GM13977 (cell line): Measurements from ENCODE around the gene ZKSCAN7.
A peak's percentile ranks its signal among the peaks of the same experiment; 100 is the strongest.
"Not testable (repeated sequence)": the region's sequence is repeated elsewhere in the genome, so short reads cannot be mapped to it uniquely, and the experiment has no call there.

ENCODE experiments used
- DNase-seq: peaks from one replicate; pipeline ENCODE4 v3.0.0; 2012; ENCODE audit warnings: low spot score
- CTCF ChIP-seq: IDR thresholded peaks from 2 replicates; pipeline ENCODE4 v1.5.1; 2012; ENCODE audit warnings: mild to moderate bottlenecking, control low read depth; ENCODE audit not compliant: insufficient read depth; ENCODE audit errors: extremely low read depth, missing control alignments
- in situ Hi-C: fragments of 300-500 bp; cut with MboI; formaldehyde crosslinking; loops from one replicate; pipeline ENCODE4 v1.12.0; 2022; ENCODE audit warnings: low sequenced_read_pairs, low pct_unique_long_range_greater_than_20kb, mixed read lengths, inconsistent platforms; ENCODE audit not compliant: unreplicated experiment

The ZKSCAN7 gene

GRCh38 chr3:44529927-44530326 is 25.1 kb upstream of the ZKSCAN7 start:
- TF ChIP-seq CTCF = peak; percentile 64
- DNase-seq = no peak
- in situ Hi-C loops = loop anchor here (10.0 kb wide), 1 partner anchor 385 kb away; no protein-coding TSS in a partner anchor

- in situ Hi-C loops = loop anchor here (10.0 kb wide), 1 partner anchor 384 kb away; no protein-coding TSS in a partner anchor
- no peak for DNase-seq
- TF ChIP-seq CTCF = no peak
These were observed 24.1 kb upstream of the ZKSCAN7 start for GRCh38 chr3:44530911-44531310.

DNA sequence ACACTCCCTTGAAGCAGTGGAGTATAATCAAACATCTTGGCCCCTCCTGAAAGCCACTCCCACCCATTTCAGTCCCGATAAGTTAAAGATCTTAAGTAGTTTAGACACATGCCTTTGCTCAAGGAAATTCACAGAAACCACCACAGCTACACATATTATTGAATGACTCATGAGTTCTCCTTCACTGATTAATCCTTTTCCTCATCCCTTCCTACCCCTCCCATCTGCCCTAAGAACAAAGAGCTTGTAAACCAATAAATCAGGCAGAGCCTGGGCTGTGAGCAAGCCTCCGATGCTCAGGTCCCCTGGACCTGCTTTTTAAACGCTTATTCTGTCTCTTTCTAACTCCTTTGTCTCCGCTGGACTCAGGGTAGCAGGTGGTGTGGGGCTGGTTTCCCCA is 20.3 kb upstream of the ZKSCAN7 start:
- DNase-seq = not testable (repeated sequence)
- in situ Hi-C loops = loop anchor here (10.0 kb wide), 1 partner anchor 380 kb away; no protein-coding TSS in a partner anchor

DNA sequence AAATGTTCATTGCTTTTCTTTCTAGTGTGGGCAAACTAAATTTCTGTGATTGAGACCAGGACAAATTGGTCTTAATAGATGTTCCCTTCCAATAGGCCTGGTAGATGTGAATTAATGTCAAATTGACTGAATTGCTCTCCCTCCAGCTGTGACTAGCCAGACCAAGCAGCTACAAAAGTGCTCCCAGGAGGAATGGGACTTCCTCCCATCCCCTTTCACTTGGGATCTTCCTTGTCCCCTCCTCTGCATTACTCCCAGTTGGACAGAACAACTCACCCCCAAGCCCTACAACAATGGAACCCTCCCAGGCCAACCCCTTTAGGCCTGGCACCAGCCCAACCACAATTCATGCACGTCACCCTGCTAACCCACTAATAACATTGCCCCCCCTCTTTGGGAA is 19.6 kb upstream of the ZKSCAN7 start:
- in situ Hi-C loops = loop anchor here (10.0 kb wide), 1 partner anchor 379 kb away; no protein-coding TSS in a partner anchor
- TF ChIP-seq CTCF = no peak
- no peak for DNase-seq

- DNase-seq, in situ Hi-C loops: not testable (repeated sequence)
These were observed 10.2 kb upstream of the ZKSCAN7 start for GRCh38 chr3:44544811-44545210.

DNA sequence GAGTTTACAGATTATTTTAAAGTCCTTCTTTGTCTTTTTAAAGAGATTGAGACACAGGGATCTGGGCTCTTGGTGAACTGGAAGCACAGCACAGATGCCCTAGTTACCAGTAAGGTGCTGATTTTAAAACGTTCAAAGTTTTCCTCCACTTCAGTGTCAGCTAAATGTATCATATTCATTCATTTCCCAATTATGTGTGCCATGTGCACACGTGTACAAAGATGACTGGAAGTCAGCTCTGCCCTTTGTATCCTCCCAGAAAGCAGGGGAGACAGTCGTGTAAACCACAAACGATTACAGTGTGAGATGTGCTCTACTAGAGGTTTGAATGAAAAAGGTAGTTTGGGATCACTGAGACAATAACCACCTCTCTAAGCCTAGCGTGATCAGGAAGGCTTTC is 730 bp downstream of the ZKSCAN7 start:
- in situ Hi-C loops = no loop called here
- no peak for TF ChIP-seq CTCF
- DNase-seq = peak; percentile 35

- in situ Hi-C loops = no loop called here
- TF ChIP-seq CTCF = no peak
- no peak for DNase-seq
These were observed 2.1 kb downstream of the ZKSCAN7 start for GRCh38 chr3:44557074-44557473.

DNA sequence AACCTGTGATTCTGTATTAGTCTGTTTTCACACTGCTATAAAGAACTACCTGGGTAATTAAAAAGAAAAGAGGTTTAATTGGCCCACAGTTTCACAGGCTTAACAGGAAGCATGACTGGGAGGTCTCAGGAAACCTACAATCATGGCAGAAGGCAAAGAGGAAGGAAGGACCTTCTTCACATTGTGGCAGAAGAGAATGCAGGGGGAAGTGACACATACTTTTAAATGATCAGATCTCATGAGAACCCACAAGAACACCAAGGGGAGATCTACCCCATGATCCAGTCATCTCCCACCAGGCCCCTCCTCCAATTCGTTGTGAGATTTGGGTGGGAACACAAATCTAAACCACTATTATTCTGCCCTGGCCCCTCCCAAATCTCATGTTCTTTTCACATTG is 6.1 kb downstream of the ZKSCAN7 start:
- DNase-seq = no peak
- in situ Hi-C loops = no loop called here
- no peak for TF ChIP-seq CTCF
